Body of pancreas (tissue), 4 donors: ENCODE results near the gene KCNA3.

Experiments
- CTCF ChIP-seq, 7 experiments: fragments of 450-650 bp in 4 of 7; fragments of 200-600 bp in 3 of 7; sonication (generic) in 3 of 7; IDR thresholded peaks; one replicate each; pipeline ENCODE4 v1.5.1; 2016 to 2019; ENCODE audit warnings: antibody characterized with exemption in 7 of 7
- POLR2A ChIP-seq, 3 donors: fragments of 450-650 bp; IDR thresholded peaks; one replicate each; pipeline ENCODE4 v1.6.1; 2016; ENCODE audit warnings: antibody characterized with exemption in 3 of 3, mild to moderate bottlenecking in 2 of 3

DNA sequence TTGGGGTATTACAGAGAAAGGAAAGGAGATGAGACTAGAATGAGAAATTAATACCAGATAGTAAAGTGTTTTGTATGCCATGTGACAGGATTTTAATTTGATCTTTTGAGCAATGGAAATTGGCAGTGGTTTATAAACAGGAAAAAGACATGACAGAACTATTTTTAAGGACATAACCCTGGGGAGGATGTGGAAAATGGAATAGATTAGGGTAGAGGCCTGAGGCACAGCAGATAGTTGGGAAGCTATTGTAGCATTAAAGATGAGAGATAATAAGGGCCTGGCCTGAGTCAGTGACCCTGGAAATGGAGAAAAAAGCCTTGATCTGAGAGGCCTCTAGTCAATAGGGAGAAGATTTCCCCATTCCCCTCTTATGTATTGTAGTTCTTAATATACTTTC lies 22.1 kb upstream of the KCNA3 start:
- TF ChIP-seq CTCF (IDR thresholded peaks at IDR 0.05), result no peak
- TF ChIP-seq POLR2A (IDR thresholded peaks at IDR 0.05), result no peak
